HG03432 (cell line): ENCODE results near the gene NKD1.

Source experiments
- ATAC-seq: cut with Tn5 transposase; IDR thresholded peaks from one replicate; pipeline ENCODE4 v1.9.1; 2021; ENCODE audit warnings: mild to moderate bottlenecking, moderate library complexity; ENCODE audit not compliant: unreplicated experiment

NKD1 gene

GRCh38 chr16:50555952-50556673 lies 7.9 kb downstream of the NKD1 start:
- no peak for ATAC-seq

DNA sequence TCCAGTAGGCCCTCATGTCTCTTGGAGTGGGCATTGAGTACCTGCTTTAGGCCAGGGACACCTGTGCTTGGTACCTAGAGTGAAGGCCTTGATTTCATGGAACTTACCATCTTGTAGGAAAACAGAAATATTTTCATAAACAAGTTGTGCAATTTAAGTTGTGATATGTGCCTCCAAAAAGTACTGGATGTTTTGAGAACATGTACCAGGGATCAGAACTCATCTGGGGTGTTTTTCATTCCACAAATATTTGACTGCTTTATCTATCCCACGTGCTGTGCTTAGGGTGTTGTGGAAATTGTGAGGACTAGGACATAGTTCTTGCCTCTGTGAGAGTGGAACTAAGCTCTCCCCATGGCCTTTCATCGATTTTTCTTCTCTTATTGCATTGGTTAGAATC lies 8.8 kb downstream of the NKD1 start:
- no peak for ATAC-seq

DNA sequence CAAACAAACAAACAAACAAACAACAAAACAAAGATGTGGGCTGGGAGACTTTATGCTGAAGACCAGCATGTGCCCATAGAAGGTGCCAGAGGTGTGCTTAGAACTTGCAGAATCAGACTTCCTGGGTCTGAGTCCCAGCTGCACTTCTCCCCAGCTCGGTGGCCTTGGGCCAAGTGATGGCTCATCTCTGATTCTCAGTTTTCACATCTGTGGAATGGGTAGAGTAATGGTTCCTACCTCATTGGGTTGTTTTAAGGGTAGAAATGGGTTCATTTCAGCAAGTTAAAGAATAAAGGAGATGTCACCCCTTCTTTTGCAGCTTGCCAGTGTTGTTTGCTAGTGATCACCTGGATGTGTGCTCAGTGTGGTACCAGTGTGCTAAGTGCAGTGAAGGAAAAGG lies 10.7 kb downstream of the NKD1 start:
- no peak for ATAC-seq

GRCh38 chr16:50559342-50559741 lies 11.1 kb downstream of the NKD1 start:
- no peak for ATAC-seq

DNA sequence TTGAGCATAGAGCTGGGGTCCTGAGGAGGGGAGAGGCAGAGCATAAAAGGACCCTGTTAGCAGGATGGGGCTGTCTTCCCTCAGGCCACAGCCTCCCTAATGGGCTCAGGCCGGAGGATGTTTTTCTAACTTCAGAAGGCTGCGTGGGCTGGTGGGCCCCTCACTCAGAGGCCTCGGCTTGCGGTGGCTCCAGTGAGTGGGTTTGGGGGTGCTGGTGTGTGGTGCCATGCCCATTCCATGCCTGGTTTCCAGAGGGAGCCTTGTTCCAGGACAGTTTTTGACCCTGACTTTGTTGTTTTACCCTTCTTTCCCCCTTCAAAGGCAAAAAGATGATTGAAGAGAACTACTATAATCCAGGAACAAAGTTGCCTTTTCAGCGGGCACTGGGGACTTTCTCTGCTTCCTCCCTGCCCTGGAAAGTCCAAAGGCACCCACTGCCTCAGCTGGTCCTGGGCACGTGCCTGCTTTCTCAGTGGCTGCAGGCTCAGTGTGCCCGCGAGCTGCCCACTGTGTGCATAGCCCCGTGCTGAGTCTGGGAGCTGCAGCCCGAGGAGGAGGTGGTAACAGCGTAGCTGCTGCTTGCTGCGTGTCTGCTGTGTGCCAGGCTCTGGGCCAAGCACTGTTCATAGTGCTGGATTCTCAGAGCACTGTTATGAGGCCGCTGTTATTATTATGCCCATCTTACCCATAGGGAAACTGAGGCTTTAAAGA lies 11.8 kb downstream of the NKD1 start:
- no peak for ATAC-seq

DNA sequence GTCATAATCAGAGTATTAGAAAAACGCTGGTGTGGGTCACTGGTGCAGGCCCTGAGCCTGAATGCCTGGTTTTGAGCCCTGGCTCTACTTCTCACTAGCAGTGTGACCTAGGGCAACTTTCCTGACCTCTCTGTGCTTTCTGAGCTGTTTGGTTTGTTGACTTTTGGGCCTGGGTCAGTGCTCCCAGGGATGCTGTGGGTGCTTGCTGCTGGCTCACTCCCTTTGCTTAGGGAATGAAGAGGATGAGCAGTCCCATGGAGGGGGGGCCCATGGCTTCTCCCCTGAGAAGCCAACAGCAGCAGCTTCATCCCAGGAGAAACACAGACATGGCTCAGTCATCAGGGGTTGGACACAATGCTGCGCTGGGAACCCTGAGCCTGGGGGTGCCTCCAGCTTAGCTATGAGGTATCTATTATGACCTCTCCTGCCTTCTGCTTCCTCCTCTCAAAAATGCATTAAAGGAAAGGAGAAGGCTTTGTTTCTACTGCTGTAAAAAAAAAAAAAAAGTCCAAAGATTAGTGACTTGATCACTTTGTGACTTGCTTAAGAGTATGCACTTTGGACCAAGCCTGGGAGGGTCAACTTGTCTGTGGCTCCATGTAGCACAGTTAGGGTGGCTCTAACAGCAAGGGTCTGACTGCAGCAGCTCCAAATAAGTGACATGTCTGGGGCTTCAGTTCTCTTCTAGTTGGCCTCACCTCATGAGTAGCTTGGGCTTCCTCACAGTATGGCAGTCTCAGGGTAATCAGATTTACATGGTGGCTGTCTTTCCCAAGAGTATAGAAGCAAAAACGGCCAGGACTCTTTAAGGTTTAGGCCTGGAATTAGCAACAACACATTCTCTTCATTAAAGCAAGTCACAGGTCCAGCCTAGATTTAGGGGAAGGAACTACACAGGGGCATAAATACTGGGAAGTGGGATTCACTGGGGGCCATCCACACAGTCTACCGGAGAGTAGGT lies 13.0 kb downstream of the NKD1 start:
- no peak for ATAC-seq

DNA sequence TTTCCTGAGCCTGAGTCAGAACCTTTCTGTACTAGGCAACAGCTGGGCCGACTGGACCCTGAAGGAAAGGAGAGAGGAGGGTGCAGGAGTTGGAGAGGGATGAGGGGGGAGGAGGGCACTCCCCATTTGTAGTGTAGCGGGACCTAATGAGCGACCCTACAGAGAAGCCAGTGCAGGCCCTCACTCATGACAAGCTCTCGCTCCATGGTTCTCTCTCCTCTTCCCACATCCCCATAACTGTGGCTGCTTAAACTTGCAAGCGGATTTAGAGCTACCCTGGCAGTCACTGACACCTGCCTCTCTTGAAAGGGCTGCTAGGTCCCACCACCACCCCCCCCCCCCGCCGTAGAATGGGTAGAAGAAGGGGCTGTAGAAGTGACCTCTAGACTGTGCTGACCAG lies 14.5 kb downstream of the NKD1 start:
- ATAC-seq: no peak

DNA sequence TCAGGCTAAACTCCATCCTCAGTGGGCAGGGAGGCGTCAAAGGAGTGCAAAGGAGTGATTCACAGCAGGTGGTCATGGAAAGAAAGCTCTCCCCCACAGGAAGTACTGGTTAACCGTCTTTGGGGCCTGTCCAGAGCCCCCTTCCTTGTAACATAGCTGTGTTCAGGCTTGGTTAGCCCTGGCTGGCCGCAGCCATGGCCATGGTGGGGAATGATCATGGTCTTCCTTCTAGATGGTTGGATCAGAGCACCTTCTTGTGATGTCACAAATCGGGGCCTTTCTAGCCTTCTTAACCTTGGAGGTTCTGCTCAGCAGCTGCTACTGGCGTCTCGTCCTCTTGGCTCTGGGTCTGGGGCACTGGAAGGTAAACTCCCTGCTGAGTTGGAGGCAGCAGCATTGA lies 15.8 kb downstream of the NKD1 start:
- ATAC-seq: no peak

- ATAC-seq: no peak
Observed at GRCh38 chr16:50565428-50565827, 17.2 kb downstream of the NKD1 start.

- no peak for ATAC-seq
Observed at GRCh38 chr16:50566014-50566962, 18.1 kb downstream of the NKD1 start.

DNA sequence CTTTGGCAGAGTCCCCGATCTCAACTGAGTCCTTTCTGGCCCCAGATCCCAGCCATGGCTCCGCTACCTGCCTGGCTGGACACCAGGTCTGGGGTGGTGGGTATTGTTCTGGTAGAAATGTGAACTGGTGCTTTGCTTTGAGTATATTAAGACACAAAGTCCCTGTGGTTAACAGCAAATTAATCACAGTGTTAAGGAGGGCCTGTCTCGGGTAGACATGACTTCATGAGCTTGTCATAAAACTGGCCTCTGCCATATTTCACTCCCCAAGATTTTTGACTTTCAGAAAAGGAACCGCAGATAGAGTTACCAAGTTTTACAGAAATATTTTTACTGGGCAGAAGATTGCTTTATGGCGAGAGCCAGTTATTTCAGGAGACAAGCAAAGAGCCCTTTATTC lies 19.5 kb downstream of the NKD1 start:
- no peak for ATAC-seq

- ATAC-seq: no peak
Observed at GRCh38 chr16:50568187-50568815, 20.1 kb downstream of the NKD1 start.

- no peak for ATAC-seq
Observed at GRCh38 chr16:50570354-50570753, 22.2 kb downstream of the NKD1 start.

DNA sequence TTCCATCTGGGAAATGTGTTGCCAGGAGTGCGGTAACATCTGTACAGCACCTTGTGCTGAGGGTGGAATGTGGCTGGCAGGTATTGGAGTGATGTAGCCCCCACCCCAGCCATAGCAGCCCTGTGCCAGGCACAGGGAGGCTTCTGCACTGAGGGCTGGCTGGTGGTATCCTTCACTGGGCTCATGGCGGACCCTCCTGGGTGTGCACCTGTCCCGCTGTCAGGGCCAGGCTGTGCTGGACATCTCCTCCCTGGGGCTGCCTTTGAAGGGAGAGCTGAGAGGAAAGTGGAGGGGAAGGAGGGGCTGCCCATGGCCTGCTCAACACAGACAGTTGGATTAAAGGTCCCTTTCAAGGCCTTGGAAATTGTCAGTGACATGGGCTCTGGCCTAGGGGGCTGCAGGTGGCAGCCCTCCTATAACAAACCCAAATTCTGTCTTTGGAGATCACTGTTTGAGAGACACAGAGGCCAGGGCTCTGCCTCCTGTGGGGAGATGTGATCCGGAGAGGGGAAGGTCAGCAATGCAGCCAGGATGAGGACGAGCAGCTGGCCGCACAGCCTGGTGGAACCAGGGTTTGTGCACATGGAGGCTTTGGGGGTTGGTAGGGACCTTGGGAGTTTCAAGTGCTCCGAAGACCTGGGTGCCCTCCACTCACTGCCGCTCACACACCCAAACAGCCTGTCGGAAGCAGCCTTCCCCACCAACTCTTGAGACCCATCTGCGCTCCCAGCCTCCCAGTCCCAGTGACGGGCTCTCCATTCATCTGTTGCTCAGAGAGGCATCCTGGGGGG lies 22.8 kb downstream of the NKD1 start:
- no peak for ATAC-seq

- ATAC-seq: no peak
Observed at GRCh38 chr16:50571786-50572185, 23.6 kb downstream of the NKD1 start.

- no peak for ATAC-seq
Observed at GRCh38 chr16:50572700-50573099, 24.5 kb downstream of the NKD1 start.

DNA sequence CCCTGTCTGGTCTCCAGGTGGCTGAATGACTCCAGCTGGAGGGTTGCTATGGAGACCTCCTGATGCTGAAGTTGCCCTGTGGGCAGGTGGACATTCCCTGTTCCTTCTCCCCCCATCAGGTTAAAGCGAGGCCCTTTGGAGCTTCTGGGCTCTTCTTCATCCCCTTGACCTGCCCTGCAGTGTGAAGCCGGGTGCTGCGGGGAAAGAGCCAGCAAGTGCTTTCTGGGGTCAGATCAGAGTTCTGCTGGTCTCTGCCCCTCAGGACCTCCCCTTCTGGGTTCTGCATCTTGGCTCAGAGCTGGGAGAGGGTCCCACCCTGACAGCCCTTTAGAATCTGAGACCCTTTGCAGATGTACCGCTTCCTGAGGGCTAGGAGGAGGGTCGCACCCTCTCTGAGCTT lies 25.1 kb downstream of the NKD1 start:
- ATAC-seq: no peak

GRCh38 chr16:50573947-50574744 lies 25.9 kb downstream of the NKD1 start:
- ATAC-seq: no peak
